ENCODE data around the gene GALNT16.

Gene GALNT16

DNA sequence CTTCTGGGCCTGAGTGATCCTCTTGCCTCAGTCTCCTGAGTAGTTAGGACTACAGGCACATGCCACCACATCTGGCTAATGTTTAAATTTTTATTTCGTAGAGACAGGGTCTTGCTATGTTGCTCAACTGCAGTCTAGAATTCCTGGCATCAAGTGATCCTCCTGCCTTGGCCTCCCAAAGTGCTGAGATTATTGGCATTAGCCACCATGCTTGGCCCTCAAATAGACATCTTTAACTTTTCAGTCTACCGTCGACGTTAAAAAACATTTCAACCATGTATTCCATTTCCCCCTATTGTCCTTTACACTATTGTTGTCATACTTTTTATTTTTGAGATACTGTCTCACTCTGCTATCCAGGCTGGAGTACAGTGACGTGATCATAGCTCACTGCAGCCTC is 115.8 kb downstream of the GALNT16 start:
- H3K27me3 ChIP-seq (ENCODE audit: control insufficient read depth, low read length): no peaks in the 10 kb centered on the region
- H3K9me2 ChIP-seq (replicated peaks; ENCODE audit: control insufficient read depth, low read length): no peaks in the 10 kb centered on the region
- H3K36me3 ChIP-seq (ENCODE audit: control insufficient read depth, low read length): peaks cover 58% of the 10 kb centered on the region
- no peaks in the 10 kb centered on the region for H3K4me1 ChIP-seq (ENCODE audit: control insufficient read depth, low read length)
- no peak overlapping the region for H3K27ac ChIP-seq (ENCODE audit: low read depth, low read length)
- peaks cover 8% of the 10 kb centered on the region; the same call in 1 of the 2 replicates for H3F3A ChIP-seq (ENCODE audit: control insufficient read depth, insufficient read depth)
- TF ChIP-seq CTCF (IDR thresholded peaks at IDR 0.05; ENCODE audit: low read depth, low read length, poor library complexity, severe bottlenecking) (no peak), EZH2phosphoT487 (IDR thresholded peaks at IDR 0.05; ENCODE audit: borderline replicate concordance, low read length) (no peak)
- no peaks in the 10 kb centered on the region; the same call in 1 of the 2 replicates for H3K9me3 ChIP-seq (ENCODE audit: control insufficient read depth, insufficient read depth, low read length)
- 0 out of 2 replicates have a peak, but pooled peaks cover 2% of the 10 kb centered on the region for H4K20me1 ChIP-seq (ENCODE audit: control insufficient read depth, insufficient read depth, low read depth, low read length)
- H3K79me2 ChIP-seq (ENCODE audit: control insufficient read depth, low read length): no peaks in the 10 kb centered on the region
- no peak overlapping the region for H3K4me2 ChIP-seq (ENCODE audit: low read length)
- no peak overlapping the region for H3K4me3 ChIP-seq (ENCODE audit: low read length)

DNA sequence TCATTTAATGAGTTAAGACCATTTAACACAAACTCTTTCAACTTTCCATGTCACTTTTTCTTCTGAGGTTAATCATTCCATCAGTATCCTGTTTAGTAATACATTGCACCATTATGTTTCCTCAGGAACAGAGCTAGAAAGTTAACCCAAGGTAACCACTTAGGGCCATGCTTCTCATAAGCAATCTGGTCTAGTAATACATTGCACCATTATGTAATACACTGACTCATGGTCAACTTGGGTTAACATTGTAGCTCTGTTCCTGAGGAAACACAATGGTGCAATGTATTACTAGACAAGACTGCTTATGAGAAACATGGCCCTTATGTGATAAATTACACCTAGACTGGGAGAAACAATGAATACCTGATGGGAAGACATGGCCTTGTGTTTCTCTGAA is 116.5 kb downstream of the GALNT16 start:
- Histone ChIP-seq H3K9me3 (ENCODE audit: control insufficient read depth, insufficient read depth, low read length) (no peaks in the 10 kb centered on the region; the same call in 1 of the 2 replicates), H3K4me1 (ENCODE audit: control insufficient read depth, low read length) (no peaks in the 10 kb centered on the region), H3K36me3 (ENCODE audit: control insufficient read depth, low read length) (peaks cover 65% of the 10 kb centered on the region), H3F3A (ENCODE audit: control insufficient read depth, insufficient read depth) (peaks cover 8% of the 10 kb centered on the region; the same call in 1 of the 2 replicates), H3K27ac (ENCODE audit: low read depth, low read length) (no peak overlapping the region), H3K4me2 (ENCODE audit: low read length) (no peak overlapping the region), H3K9me2 (replicated peaks; ENCODE audit: control insufficient read depth, low read length) (no peaks in the 10 kb centered on the region), H3K27me3 (ENCODE audit: control insufficient read depth, low read length) (no peaks in the 10 kb centered on the region), H4K20me1 (ENCODE audit: control insufficient read depth, insufficient read depth, low read depth, low read length) (0 out of 2 replicates have a peak, but pooled peaks cover 4% of the 10 kb centered on the region), H3K4me3 (ENCODE audit: low read length) (no peak overlapping the region), H3K79me2 (ENCODE audit: control insufficient read depth, low read length) (peaks cover 5% of the 10 kb centered on the region)
- TF ChIP-seq EZH2phosphoT487 (IDR thresholded peaks at IDR 0.05; ENCODE audit: borderline replicate concordance, low read length) (no peak), CTCF (IDR thresholded peaks at IDR 0.05; ENCODE audit: low read depth, low read length, poor library complexity, severe bottlenecking) (no peak)

GRCh38 chr14:69378274-69378673 is 118.3 kb downstream of the GALNT16 start:
- H3K4me2 ChIP-seq (ENCODE audit: low read length): no peak overlapping the region
- no peak overlapping the region for H3K27ac ChIP-seq (ENCODE audit: low read depth, low read length)
- TF ChIP-seq CTCF (IDR thresholded peaks at IDR 0.05; ENCODE audit: low read depth, low read length, poor library complexity, severe bottlenecking) (no peak), EZH2phosphoT487 (IDR thresholded peaks at IDR 0.05; ENCODE audit: borderline replicate concordance, low read length) (no peak)
- H3F3A ChIP-seq (ENCODE audit: control insufficient read depth, insufficient read depth): peaks cover 10% of the 10 kb centered on the region; the same call in 1 of the 2 replicates
- no peaks in the 10 kb centered on the region for H3K4me1 ChIP-seq (ENCODE audit: control insufficient read depth, low read length)
- peaks cover 84% of the 10 kb centered on the region for H3K36me3 ChIP-seq (ENCODE audit: control insufficient read depth, low read length)
- H3K27me3 ChIP-seq (ENCODE audit: control insufficient read depth, low read length): no peaks in the 10 kb centered on the region
- no peaks in the 10 kb centered on the region; the same call in 1 of the 2 replicates for H3K9me3 ChIP-seq (ENCODE audit: control insufficient read depth, insufficient read depth, low read length)
- H4K20me1 ChIP-seq (ENCODE audit: control insufficient read depth, insufficient read depth, low read depth, low read length): peaks cover 5% of the 10 kb centered on the region; the same call in 1 of the 2 replicates
- H3K4me3 ChIP-seq (ENCODE audit: low read length): no peak overlapping the region
- peaks cover 23% of the 10 kb centered on the region for H3K79me2 ChIP-seq (ENCODE audit: control insufficient read depth, low read length)
- H3K9me2 ChIP-seq (replicated peaks; ENCODE audit: control insufficient read depth, low read length): no peaks in the 10 kb centered on the region

Data from DOHH2 (cell line).